Lung (tissue), 12 donors: Measurements from ENCODE around the gene ZNF593OS. TPM values are rescaled to one million over a fixed set of nuclear protein-coding genes. Genes with fewer than 3 reads are reported as not detected.

ENCODE experiments used
- ATAC-seq: fragments of 200-7000 bp; cut with Tn5 transposase; one replicate; pipeline ENCODE4 v1.9.1; 2020; ENCODE audit warnings: moderate number of reproducible peaks; ENCODE audit not compliant: insufficient read depth, low FRiP score
- DNase-seq, 3 donors: peaks; one replicate each; pipeline ENCODE4 v3.0.0-alpha.2; 2013 to 2017
- H3K27ac ChIP-seq, 2 donors: one replicate each; pipeline ENCODE4 v1.5.1; 2013; ENCODE audit warnings: mild to moderate bottlenecking in 2 of 2, moderate library complexity in 2 of 2, control low read depth in 1 of 2, inconsistent platforms in 1 of 2, low read depth in 1 of 2, low read length in 1 of 2
- H3K27me3 ChIP-seq, 3 donors: one replicate each; pipeline ENCODE4 v1.5.1; 2013; ENCODE audit warnings: low read length in 2 of 3; ENCODE audit not compliant: control insufficient read depth in 3 of 3, insufficient read depth in 3 of 3
- H3K36me3 ChIP-seq, 4 donors: one replicate each; pipeline ENCODE4 v1.5.1; 2013; ENCODE audit warnings: low read length in 4 of 4, mild to moderate bottlenecking in 1 of 4, moderate library complexity in 1 of 4; ENCODE audit not compliant: control insufficient read depth in 4 of 4, insufficient read depth in 4 of 4
- H3K4me1 ChIP-seq, 5 donors: one replicate each; pipeline ENCODE4 v1.5.1; 2013; ENCODE audit warnings: low read length in 5 of 5, mild to moderate bottlenecking in 2 of 5, moderate library complexity in 1 of 5; ENCODE audit not compliant: control insufficient read depth in 5 of 5, insufficient read depth in 5 of 5
- H3K4me3 ChIP-seq: one replicate; pipeline ENCODE4 v1.5.1; 2013; ENCODE audit warnings: mild to moderate bottlenecking, control low read depth, moderate library complexity
- H3K9ac ChIP-seq, 2 donors: one replicate each; pipeline ENCODE4 v1.5.1; 2013; ENCODE audit warnings: low read length in 2 of 2, control low read depth in 1 of 2; ENCODE audit not compliant: insufficient read depth in 1 of 2
- H3K9me3 ChIP-seq, 4 donors: one replicate each; pipeline ENCODE4 v1.5.1; 2013; ENCODE audit warnings: low read length in 3 of 4, mild to moderate bottlenecking in 1 of 4, moderate library complexity in 1 of 4; ENCODE audit not compliant: control insufficient read depth in 4 of 4, insufficient read depth in 3 of 4
- CTCF ChIP-seq: IDR thresholded peaks from 2 replicates; pipeline ENCODE4 v1.5.1; 2012; ENCODE audit warnings: mild to moderate bottlenecking; ENCODE audit errors: control extremely low read depth, extremely low read depth
- WGBS, 2 donors: extraction: QIAGEN DNeasy Blood & Tissue Kit; methylation state at CpG; one replicate each; pipeline ENCODE4 v1.1.7; 2013; 5-methylcytosine and 5-hydroxymethylcytosine counted together
- polyA plus RNA-seq, 2 donors: library from polyadenylated mRNA; stranded (reverse); fragments of 200-250 nt; gene quantifications; one replicate each; pipeline ENCODE4 v1.2.1, GENCODE V29; 2013
- total RNA-seq, 2 donors: library from RNA; depleted of rRNA in 1 of 2; stranded (reverse); fragments of >200 nt in 1 of 2; gene quantifications; one replicate each; pipeline ENCODE4 v1.2.1, GENCODE V29; 2014 to 2021
- donor health status: control.
- donor health status: control.
- donor health status: Bipolar disorder and iron deficiency.
- donor health status: healthy.
- donor health status: DM: yes; HTN: yes; CAD: no.

ZNF593OS gene
- total and polyA plus RNA-seq, 4 donors: 0.29 to 0.65 TPM; not detected in 2

- 1 to 2% methylated on average over 61 to 76 of the region's 76 CpGs for WGBS, 2 donors
- TF ChIP-seq CTCF: peak; percentile 96
- DNase-seq (peak; percentile 92 to 94 (median 94)), ATAC-seq (peak; percentile 90)
- Histone ChIP-seq H3K4me3 (peak within 1 kb of the TSS; percentile 76), H3K27me3 (no peaks in the 10 kb centered on the region), H3K9ac (peak within 1 kb of the TSS; percentile 52 to 59), H3K36me3 (peaks cover 0 to 3% (median 0%) of the 10 kb centered on the region in 4 donors), H3K27ac (peak within 1 kb of the TSS; percentile 76 to 79), H3K9me3 (no peaks in the 10 kb centered on the region), H3K4me1 (peaks cover 0 to 16% (median 4%) of the 10 kb centered on the region in 5 donors)
Measured at GRCh38 chr1:26169669-26170471, 1.8 kb downstream of the ZNF593OS start, which contains the start of gene ZNF593. Gene ZNF593 (plus strand): TSS chr1:26169908. CDS start chr1:26169984, 76 bp downstream.

- Histone ChIP-seq H3K4me3 (no peak overlapping the region), H3K9me3 (no peaks in the 10 kb centered on the region), H3K9ac (no peak overlapping the region), H3K27ac (no peak overlapping the region), H3K4me1 (peaks cover 0 to 21% (median 4%) of the 10 kb centered on the region in 5 donors), H3K36me3 (peaks cover 0 to 3% (median 0%) of the 10 kb centered on the region in 4 donors), H3K27me3 (no peaks in the 10 kb centered on the region)
- ATAC-seq: no peak
- no peak for TF ChIP-seq CTCF
- no peak for DNase-seq
- 73 to 86% methylated on average over 4 of the region's 4 CpGs for WGBS, 2 donors
Measured at GRCh38 chr1:26169198-26169554, 2.5 kb downstream of the ZNF593OS start.

DNA sequence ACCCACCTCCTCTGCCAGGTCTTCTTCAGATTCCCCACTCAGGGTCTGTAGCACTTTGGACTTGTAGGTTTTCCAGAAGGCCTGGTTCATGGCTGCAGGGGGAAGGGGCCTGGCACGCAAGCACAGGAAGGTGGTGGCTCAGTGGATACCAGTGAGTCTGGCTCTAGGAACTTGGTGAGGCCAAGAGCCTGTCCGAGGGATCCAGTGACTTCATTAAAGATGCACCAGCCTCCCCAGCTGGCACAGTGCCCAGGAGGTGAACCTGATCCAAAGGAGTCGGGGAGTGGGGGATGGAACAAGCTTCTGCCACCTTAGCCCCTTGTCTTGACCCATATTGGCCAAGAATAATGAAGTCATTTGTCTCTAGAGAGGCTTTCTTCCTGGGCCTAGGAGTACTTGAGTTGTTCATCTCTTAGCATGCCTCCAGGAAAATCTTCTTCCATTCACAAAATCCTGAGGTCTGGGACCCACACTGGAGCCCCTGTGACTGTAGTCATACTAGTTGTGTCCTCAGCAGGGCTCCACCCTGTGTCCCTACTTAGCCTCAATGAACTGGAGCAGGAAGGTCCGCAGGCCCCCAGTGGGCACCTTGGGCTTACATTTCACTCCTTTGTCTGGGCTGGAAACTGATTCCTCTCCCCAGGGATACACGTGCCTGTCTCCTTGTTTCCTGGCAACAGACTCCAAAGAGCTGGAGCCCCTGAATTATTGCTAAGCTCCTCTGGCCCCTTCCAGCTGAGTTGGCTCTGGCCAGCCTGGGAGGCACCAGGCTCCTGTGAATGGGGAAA is 3.0 kb downstream of the ZNF593OS start, which contains the start of gene C1orf232:
Gene C1orf232, minus strand, starts transcription at position 554 of the 788 bp plus-strand sequence. Its CDS starts 464 bp downstream, at position 90.
- Histone ChIP-seq H3K9ac (peak within 1 kb of the TSS in 1 of 2 donors; percentile 59), H3K4me3 (peak within 1 kb of the TSS; percentile 76), H3K9me3 (no peaks in the 10 kb centered on the region), H3K27ac (peak within 1 kb of the TSS; percentile 76 to 79), H3K36me3 (peaks cover 0 to 3% (median 0%) of the 10 kb centered on the region in 4 donors), H3K4me1 (peaks cover 0 to 21% (median 5%) of the 10 kb centered on the region in 5 donors), H3K27me3 (no peaks in the 10 kb centered on the region)
- WGBS, 2 donors: 72 to 81% methylated on average over 5 of the region's 5 CpGs
- TF ChIP-seq CTCF: no peak
- DNase-seq (no peak), ATAC-seq (no peak)
